CD4-positive, alpha-beta T cell treated with Interleukin-4 for 4 hours (primary cell): ENCODE measurements around the gene SPANXC.
"Not testable (repeated sequence)": the region's sequence is repeated elsewhere in the genome, so short reads cannot be mapped to it uniquely, and the experiment has no call there.

ENCODE experiments used
- DNase-seq: peaks from one replicate; pipeline ENCODE4 v3.0.0-alpha.2; 2020

The SPANXC gene, protein sequence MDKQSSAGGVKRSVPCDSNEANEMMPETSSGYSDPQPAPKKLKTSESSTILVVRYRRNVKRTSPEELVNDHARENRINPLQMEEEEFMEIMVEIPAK

DNA sequence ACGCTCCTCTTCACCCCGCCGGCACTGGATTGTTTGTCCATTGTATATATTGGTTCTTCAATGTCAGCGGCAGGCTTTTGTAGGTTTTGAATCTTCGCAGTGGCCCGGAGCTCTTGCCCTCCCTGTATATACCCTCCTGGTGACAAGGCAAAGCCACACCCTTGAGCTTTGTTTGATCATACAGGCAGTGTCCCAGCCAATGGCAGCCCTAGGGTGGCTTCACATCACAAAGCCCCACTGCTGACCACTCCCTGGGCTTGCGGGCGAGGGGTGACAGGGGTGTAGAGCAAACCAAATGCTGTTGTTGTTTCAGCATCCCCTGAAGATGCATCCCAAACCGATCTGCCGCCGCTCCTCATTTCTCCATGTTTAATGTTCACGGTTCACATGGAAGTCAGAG, at the start of gene SPANXC:
Gene SPANXC, minus strand, starts transcription at position 101 of the 400 bp plus-strand sequence. Its CDS starts 60 bp downstream, at position 41.
- DNase-seq, result not testable (repeated sequence)

DNA sequence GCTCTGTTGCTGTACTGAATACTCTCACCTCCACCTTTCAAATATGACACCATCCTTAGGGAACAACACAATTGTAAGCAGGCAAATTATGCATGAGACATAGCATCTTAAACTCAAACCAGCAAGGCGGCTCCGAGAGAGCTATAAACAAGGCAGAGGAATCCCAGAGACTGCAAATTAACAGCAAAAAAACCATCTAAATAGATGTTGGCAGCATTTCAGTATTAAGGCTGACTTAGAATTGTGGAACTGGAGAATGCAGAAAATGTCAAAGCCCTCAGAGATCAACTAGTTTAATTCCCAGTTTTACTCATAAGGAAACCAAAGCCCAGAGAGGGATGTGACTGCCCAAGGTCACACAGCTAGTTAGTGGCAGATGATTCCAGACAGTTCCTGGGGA, 37.2 kb upstream of the SPANXC start:
- no peak for DNase-seq

DNA sequence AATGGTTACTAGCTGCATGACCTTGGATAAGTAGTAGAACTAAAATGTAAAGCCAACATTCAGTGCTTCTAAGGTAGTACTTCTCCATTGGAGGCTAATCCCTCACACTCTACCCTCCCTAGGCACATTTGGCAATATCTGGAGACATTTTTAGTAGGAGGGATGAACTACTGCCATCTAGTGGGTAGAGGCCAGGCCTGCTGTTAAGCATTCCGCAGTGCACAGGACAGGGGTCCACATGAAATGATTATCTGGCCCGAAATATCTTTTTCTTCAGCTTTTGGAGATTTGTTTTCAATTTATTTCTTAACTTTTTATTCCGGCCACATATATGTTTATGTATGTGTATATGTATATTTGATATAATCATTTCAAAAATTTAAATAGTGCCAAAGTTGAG, 36.0 kb upstream of the SPANXC start:
- no peak for DNase-seq

DNA sequence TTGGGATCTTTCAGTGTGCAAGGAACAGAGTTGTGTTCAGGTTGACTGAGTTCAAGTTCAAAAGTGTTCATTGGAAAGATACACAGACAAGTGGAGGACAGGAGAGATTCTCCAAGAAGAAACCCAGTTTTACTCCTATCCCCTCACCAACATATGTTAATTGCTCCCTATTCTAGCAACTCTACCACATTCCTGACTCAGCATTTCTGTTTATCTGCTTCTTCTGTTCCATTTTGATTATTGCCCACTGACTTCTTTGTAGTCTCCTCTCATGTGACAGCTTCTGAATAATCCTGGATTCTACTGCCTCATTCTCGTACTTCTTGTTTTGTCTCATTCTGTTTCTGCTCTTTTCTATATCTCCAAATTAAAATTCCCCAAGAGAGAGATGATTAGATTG, 15.8 kb upstream of the SPANXC start:
- DNase-seq, result no peak

DNA sequence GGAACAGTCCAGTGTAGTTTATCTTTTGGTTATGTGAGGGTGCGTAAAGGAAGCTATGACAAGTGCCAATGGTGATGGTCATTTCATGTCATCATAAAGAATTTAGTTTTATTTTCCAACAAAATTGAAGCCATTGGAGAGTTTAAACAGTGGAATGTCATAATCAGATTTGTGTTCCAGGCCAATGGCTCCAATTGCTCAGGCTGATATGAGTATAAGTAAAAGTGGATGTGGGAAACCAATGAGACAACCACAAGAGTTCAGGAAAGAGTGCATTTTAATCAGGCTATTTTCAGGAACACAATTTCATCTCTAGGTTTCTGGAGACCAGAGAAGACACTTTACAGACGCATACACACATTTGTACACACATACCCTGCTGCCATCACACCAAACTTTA, 20.7 kb downstream of the SPANXC start:
- DNase-seq, result no peak

DNA sequence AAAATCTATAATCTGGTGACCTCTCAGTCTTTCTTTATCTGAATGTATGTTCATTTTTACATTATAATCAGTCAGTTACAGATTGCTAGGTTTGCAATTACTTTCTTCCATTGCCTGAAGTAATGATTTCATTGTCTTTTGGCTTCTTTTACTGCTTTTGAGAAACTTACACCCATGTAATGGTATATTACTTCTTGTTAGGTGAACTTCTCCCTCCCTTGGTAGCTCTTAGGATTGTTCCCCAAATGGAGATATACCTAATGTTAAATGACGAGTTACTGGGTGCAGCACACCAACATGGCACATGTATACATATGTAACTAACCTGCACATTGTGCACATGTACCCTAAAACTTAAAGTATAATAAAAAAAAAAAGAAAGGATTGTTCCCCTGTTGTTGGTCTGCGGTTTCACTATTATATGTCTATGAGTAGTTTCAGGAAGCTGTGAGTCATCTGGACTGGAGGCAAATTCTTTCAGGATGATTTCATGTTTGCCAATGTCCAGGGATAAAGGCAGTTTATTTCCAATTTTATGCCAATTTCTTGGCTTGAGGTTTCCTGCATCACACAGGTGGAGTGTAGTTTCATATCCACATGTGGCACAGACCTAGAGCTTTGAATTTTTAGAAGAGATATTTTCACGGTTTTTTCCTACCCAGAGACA, 21.8 kb downstream of the SPANXC start:
- no peak for DNase-seq

DNA sequence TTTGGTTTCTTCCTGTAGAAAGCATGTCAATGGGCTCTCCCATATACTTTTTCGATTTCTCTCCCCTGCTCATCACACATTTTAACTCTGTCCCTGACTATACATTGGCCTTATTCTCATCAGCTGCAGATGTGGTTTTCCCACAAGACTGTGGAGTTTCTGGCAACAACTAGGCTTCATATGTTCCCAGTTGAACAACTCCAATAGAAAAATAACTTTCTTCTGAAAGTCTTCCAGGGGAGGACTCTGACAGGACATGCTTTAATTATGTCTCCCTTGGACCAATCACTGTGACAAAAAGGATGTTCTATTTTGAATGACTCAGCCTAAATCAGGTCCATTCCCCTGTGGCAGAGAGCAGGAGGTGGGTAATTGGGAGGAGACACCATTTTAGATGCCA, 28.1 kb downstream of the SPANXC start:
- DNase-seq, result no peak

DNA sequence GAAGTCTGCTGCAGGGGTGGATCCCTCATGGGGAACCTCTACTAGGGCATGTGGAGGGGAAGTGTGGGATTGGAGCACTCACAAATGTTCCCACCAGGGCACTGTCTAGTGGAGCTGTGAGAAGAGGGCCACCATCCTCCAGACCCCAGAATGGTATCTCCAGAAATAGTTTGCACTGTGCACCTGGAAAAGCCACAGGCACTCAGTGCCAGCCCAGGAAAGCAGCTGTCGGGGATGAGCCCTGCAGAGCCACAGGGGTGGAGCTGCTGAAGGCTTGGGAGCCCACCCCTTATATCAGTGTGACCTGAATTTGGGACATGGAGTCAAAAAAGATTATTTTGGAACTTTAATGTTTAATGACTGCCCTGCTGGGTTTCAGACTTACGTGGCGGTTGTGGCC, 40.4 kb downstream of the SPANXC start:
- no peak for DNase-seq
